ENCODE measurements around the gene IHH. TPM values are rescaled to one million over a fixed set of nuclear protein-coding genes. Genes with fewer than 3 reads are reported as not detected.

IHH gene
- total and polyA plus RNA-seq, 2 of the 8 experiments (the other 6 are each of a cell fraction or from before 2014, with no cell fraction given) = 0.03 TPM; not detected in 1

GRCh38 chr2:219018286-219018685 lies 42.4 kb downstream of the IHH start:
- Histone ChIP-seq H3K14ac (ENCODE audit: insufficient read length) (no peak overlapping the region), H2AK5ac (ENCODE audit: low read depth, low read length) (no peak overlapping the region)
- TF ChIP-seq CEBPB (IDR thresholded peaks at IDR 0.05; ENCODE audit: low read depth, low read length) (no peak), SIX5 (IDR thresholded peaks at IDR 0.05; ENCODE audit: low read depth, low read length) (no peak), ZNF274 (IDR thresholded peaks at IDR 0.05; ENCODE audit: borderline replicate concordance, extremely low read depth, low read length) (no peak), SP2 (IDR thresholded peaks at IDR 0.05; ENCODE audit: low read length) (no peak), TAF7 (optimal IDR thresholded peaks at IDR 0.05; ENCODE audit: borderline replicate concordance, low read depth, low read length) (no peak), BCL11A (IDR thresholded peaks at IDR 0.05; ENCODE audit: low read depth in 2 of 2, low read length in 2 of 2) (no peak), CTBP2 (IDR thresholded peaks at IDR 0.05; ENCODE audit: borderline replicate concordance, insufficient read depth, insufficient read length, low read length) (no peak), KDM4A (IDR thresholded peaks at IDR 0.05; ENCODE audit: low read depth, low read length, severe bottlenecking) (no peak), JUN (IDR thresholded peaks at IDR 0.05; ENCODE audit: low read depth, low read length) (no peak), JUND (IDR thresholded peaks at IDR 0.05; ENCODE audit: low read length) (no peak), SIRT6 (IDR thresholded peaks at IDR 0.05; ENCODE audit: low read length) (no peak), HDAC6 (IDR thresholded peaks at IDR 0.05; ENCODE audit: low read depth, low read length) (no peak)
- TF ChIP-seq, protein P1, sequence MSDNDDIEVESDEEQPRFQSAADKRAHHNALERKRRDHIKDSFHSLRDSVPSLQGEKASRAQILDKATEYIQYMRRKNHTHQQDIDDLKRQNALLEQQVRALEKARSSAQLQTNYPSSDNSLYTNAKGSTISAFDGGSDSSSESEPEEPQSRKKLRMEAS (IDR thresholded peaks at IDR 0.05) = no peak
- TF ChIP-seq, protein P2, sequence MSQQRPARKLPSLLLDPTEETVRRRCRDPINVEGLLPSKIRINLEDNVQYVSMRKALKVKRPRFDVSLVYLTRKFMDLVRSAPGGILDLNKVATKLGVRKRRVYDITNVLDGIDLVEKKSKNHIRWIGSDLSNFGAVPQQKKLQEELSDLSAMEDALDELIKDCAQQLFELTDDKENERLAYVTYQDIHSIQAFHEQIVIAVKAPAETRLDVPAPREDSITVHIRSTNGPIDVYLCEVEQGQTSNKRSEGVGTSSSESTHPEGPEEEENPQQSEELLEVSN (IDR thresholded peaks at IDR 0.05) = no peak

More at GRCh38 chr2:219018286-219018685, 42.4 kb downstream of the IHH start:
- no peak overlapping the region for H4K5ac ChIP-seq (ENCODE audit: insufficient read length, low read depth, low read length)
- no peaks in the 10 kb centered on the region for H3K9me3 ChIP-seq (ENCODE audit: insufficient read depth in 2 of 2, low read depth in 1 of 2, low read length in 1 of 2)
- no peak overlapping the region for H3K56ac ChIP-seq (replicated peaks; ENCODE audit: insufficient read length, low read depth, low read length)
- H2BK120ac ChIP-seq (replicated peaks; ENCODE audit: low read depth, low read length) = no peak overlapping the region
- H4K20me1 ChIP-seq (replicated peaks in 1 of 2; ENCODE audit: control insufficient read depth in 1 of 2, insufficient read depth in 2 of 2, low read length in 2 of 2) = peaks cover 0 to 1% of the 10 kb centered on the region in 2 experiments
- H3K4me2 ChIP-seq (ENCODE audit: insufficient read depth in 1 of 2, low read depth in 2 of 2, low read length in 2 of 2) = no peak overlapping the region
- WGBS, 2 experiments (ENCODE audit: extremely low coverage in 1 of 2, insufficient coverage in 1 of 2, insufficient read length in 1 of 2, insufficient replicate concordance in 2 of 2, low coverage in 1 of 2, low lambda C conversion rate in 2 of 2, missing lambda C conversion rate in 1 of 2) = 93% methylated on average over 7 of the region's 7 CpGs; no CpG with 5 or more reads in 1 of the 2 experiments
- no peak overlapping the region for H2BK20ac ChIP-seq (ENCODE audit: low read length)
- H2BK5ac ChIP-seq (ENCODE audit: low read depth, low read length) = no peak overlapping the region
- H2BK12ac ChIP-seq (ENCODE audit: low read depth, low read length) = no peak overlapping the region
- CTCF ChIA-PET (ENCODE audit: partially characterized antibody) = interaction anchor here (0.7 to 6.9 kb wide), 11 partner anchors 8 to 101 kb away, joined by 3 to 53 read pairs (median 7); partner anchors contain the start of gene CFAP65
- no peaks in the 10 kb centered on the region for H3K23me2 ChIP-seq (ENCODE audit: low read depth, low read length)
- no peak overlapping the region for H2BK15ac ChIP-seq (ENCODE audit: low read length)
- H4K8ac ChIP-seq (ENCODE audit: extremely low read depth, insufficient read depth, low read length) = no peak overlapping the region
- H4K91ac ChIP-seq (replicated peaks; ENCODE audit: insufficient read length, low read length) = no peak overlapping the region
- no peak overlapping the region for H3K9ac ChIP-seq (replicated peaks in 1 of 4; ENCODE audit: extremely low read depth in 1 of 4, low read depth in 3 of 4, low read length in 3 of 4)
- no peak for DNase-seq (ENCODE audit: low read depth in 1 of 2, low spot score in 2 of 2)
- no peak overlapping the region for H3K18ac ChIP-seq (ENCODE audit: extremely low read depth, low read length)
- no peak overlapping the region for H2AFZ ChIP-seq (ENCODE audit: low read length)
- no peaks in the 10 kb centered on the region for H3K36me3 ChIP-seq (ENCODE audit: control insufficient read depth in 2 of 4, insufficient read depth in 4 of 4, low read length in 3 of 4)
- peaks cover 0 to 8% (median 4%) of the 10 kb centered on the region in 4 experiments; a peak in 4 of 7 replicates for H3K27me3 ChIP-seq (replicated peaks in 1 of 4; ENCODE audit: control insufficient read depth in 3 of 4, extremely low read depth in 1 of 4, insufficient read depth in 3 of 4, low read length in 3 of 4)
- no peaks in the 10 kb centered on the region for H3K4me1 ChIP-seq (replicated peaks in 1 of 4; ENCODE audit: control insufficient read depth in 3 of 4, insufficient read depth in 4 of 4, low read length in 3 of 4)
- no peak overlapping the region for H3K27ac ChIP-seq (ENCODE audit: low read depth, low read length)
- no peak for FAIRE-seq
- H3K4me3 ChIP-seq (ENCODE audit: extremely low read depth in 1 of 4, insufficient read depth in 2 of 4, low read depth in 3 of 4, low read length in 4 of 4) = no peak overlapping the region
- H3K4ac ChIP-seq (replicated peaks; ENCODE audit: insufficient read length, low read depth, low read length) = no peak overlapping the region
- no peaks in the 10 kb centered on the region for H3K79me1 ChIP-seq (ENCODE audit: low read depth, low read length)
- POLR2A ChIA-PET (ENCODE audit: partially characterized antibody) = interaction anchor here (1.2 kb wide), 1 partner anchor 139 kb away, joined by 4 read pairs; no protein-coding TSS in a partner anchor
- no peak overlapping the region for H3K23ac ChIP-seq (ENCODE audit: insufficient read length)
- no peaks in the 10 kb centered on the region for H3K79me2 ChIP-seq (ENCODE audit: control insufficient read depth in 1 of 2, insufficient read depth in 2 of 2, low read length in 2 of 2)

All from H1 (cell line).